Measurements from ENCODE around the gene KIAA1586.
"Not testable (repeated sequence)": the region's sequence is repeated elsewhere in the genome, so short reads cannot be mapped to it uniquely, and the experiment has no call there.

KIAA1586 gene

GRCh38 chr6:57044061-57044460, 2.4 kb upstream of the KIAA1586 start:
- DNase-seq (ENCODE audit: low spot score) = not testable (repeated sequence)

GRCh38 chr6:57044568-57044967, 1.9 kb upstream of the KIAA1586 start:
- DNase-seq (ENCODE audit: low spot score) = no peak

- not testable (repeated sequence) for DNase-seq (ENCODE audit: low spot score)
Measured at GRCh38 chr6:57047257-57047585, 728 bp downstream of the KIAA1586 start.

- not testable (repeated sequence) for DNase-seq (ENCODE audit: low spot score)
Measured at GRCh38 chr6:57047859-57048258, 1.4 kb downstream of the KIAA1586 start.

GRCh38 chr6:57048577-57048976, 2.1 kb downstream of the KIAA1586 start:
- DNase-seq (ENCODE audit: low spot score) = no peak

GRCh38 chr6:57063847-57064246, 17.4 kb downstream of the KIAA1586 start:
- DNase-seq (ENCODE audit: low spot score) = no peak

GRCh38 chr6:57064809-57065208, 18.3 kb downstream of the KIAA1586 start:
- DNase-seq (ENCODE audit: low spot score) = no peak

GRCh38 chr6:57068061-57068460, 21.6 kb downstream of the KIAA1586 start:
- no peak for DNase-seq (ENCODE audit: low spot score)

GRCh38 chr6:57069228-57069627, 22.7 kb downstream of the KIAA1586 start:
- DNase-seq (ENCODE audit: low spot score) = no peak

- DNase-seq (ENCODE audit: low spot score) = no peak
Measured at GRCh38 chr6:57069920-57070331, 23.4 kb downstream of the KIAA1586 start.

- no peak for DNase-seq (ENCODE audit: low spot score)
Measured at GRCh38 chr6:57072108-57072507, 25.6 kb downstream of the KIAA1586 start.

GRCh38 chr6:57074383-57074782, 27.9 kb downstream of the KIAA1586 start:
- DNase-seq (ENCODE audit: low spot score) = no peak

- DNase-seq (ENCODE audit: low spot score) = no peak
Measured at GRCh38 chr6:57075092-57075491, 28.6 kb downstream of the KIAA1586 start.

- no peak for DNase-seq (ENCODE audit: low spot score)
Measured at GRCh38 chr6:57078531-57079207, 32.2 kb downstream of the KIAA1586 start.

GRCh38 chr6:57085471-57085870, 39.0 kb downstream of the KIAA1586 start:
- no peak for DNase-seq (ENCODE audit: low spot score)

GRCh38 chr6:57086843-57087242, 40.4 kb downstream of the KIAA1586 start:
- no peak for DNase-seq (ENCODE audit: low spot score)

GRCh38 chr6:57087916-57088315, 41.4 kb downstream of the KIAA1586 start:
- no peak for DNase-seq (ENCODE audit: low spot score)

- no peak for DNase-seq (ENCODE audit: low spot score)
Measured at GRCh38 chr6:57089265-57089664, 42.8 kb downstream of the KIAA1586 start.

GRCh38 chr6:57089687-57090457, 43.4 kb downstream of the KIAA1586 start, which contains the start of gene ZNF451:
Gene ZNF451 (plus strand): TSS chr6:57090188. CDS start chr6:57090254, 66 bp downstream.
- DNase-seq (ENCODE audit: low spot score) = peak; percentile 98

- not testable (repeated sequence) for DNase-seq (ENCODE audit: low spot score)
Measured at GRCh38 chr6:57090458-57091067, 44.1 kb downstream of the KIAA1586 start.

GRCh38 chr6:57091375-57091774, 44.9 kb downstream of the KIAA1586 start:
- not testable (repeated sequence) for DNase-seq (ENCODE audit: low spot score)

- DNase-seq (ENCODE audit: low spot score) = no peak
Measured at GRCh38 chr6:57094689-57095088, 48.2 kb downstream of the KIAA1586 start.

GRCh38 chr6:57097596-57097995, 51.1 kb downstream of the KIAA1586 start:
- no peak for DNase-seq (ENCODE audit: low spot score)
